ENCODE measurements around the gene MEGF8.

The MEGF8 gene

DNA sequence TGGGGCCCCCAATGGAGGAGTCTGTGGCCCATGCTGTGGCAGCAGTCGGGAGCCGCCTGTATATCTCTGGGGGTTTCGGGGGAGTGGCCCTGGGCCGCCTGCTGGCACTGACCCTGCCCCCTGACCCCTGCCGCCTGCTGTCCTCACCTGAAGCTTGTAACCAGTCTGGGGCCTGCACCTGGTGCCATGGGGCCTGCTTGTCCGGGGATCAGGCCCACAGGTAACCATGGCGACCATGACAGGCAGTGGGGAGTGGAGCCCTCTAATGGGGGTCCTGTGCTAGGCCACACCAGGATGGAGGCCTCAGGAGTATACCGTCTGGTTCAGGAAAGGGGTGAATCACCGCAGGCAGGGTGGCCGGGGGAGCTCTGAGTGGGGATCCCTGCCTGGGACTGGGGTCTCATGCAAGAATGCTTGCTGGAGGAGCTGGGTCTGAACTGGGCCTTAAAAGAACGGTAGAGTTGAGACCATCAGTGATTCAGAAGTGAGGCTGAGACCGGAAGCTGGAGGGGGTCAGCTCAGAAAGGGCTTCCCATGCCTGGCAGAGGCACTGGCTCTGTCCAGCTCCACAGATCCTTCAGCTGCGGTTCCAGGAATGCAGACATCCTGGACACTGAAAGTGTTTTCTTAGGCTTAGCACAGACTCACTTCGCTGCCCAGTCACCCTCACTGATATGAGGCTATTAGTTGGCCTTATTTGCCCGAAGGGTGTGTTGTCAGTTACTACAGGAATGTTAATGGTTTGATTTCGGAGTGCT is 35.5 kb downstream of the MEGF8 start:
- DNase-seq = no peak

DNA sequence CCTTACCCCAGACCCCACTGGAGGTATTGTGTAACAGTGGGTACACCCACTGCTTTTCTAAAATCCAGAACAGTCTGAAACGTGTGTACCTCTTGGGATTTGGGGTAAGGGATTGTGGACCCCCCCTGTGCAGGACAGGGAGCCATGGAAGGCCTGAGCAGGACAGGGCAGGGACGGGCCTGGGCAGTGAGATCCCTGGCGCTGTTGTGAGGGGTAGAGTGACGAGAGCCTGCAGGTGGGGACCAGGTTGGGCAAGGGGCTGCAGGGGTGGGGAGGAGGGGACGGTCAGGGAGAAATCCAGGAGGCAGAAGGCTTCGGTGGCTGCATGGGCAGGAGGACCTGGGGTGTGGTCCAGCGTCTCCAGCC is 36.1 kb downstream of the MEGF8 start:
- no peak for DNase-seq

DNA sequence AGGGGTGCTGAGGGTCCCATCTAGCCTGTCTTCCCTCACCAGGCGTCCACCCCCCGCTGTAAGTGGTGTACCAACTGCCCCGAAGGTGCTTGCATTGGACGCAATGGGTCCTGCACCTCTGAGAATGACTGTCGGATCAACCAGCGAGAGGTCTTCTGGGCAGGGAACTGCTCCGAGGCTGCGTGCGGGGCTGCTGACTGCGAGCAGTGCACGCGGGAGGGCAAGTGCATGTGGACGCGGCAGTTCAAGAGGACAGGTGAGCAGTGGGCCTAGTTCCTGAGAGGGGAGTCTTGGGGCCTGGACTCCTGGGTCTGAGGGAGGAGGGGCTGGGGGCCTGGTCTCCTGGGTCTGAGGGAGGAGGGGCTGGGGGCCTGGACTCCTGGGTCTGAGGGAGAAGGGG is 36.9 kb downstream of the MEGF8 start:
- peak; percentile 10 for DNase-seq

DNA sequence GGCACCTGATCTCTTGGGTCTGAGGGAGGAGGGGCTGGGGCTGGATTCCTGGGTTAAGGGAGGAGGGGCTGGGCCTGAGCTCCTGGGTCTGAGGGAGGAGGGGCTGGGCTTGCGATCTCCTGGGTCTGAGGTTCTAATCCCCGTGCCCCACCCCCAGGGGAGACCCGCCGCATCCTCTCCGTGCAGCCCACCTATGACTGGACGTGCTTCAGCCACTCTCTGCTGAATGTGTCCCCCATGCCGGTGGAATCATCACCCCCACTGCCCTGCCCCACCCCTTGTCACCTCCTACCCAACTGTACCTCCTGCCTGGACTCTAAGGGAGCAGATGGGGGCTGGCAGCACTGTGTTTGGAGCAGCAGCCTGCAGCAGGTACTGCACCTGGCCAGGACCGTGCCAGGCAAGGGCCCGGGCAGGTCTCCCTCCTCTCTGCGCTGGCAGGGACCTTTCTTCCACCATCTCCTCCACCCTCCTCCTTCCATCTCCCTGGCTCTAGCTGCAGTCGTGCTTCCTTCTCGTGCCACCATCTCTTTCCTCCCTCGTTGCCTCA is 37.5 kb downstream of the MEGF8 start:
- peak; percentile 28 for DNase-seq

DNA sequence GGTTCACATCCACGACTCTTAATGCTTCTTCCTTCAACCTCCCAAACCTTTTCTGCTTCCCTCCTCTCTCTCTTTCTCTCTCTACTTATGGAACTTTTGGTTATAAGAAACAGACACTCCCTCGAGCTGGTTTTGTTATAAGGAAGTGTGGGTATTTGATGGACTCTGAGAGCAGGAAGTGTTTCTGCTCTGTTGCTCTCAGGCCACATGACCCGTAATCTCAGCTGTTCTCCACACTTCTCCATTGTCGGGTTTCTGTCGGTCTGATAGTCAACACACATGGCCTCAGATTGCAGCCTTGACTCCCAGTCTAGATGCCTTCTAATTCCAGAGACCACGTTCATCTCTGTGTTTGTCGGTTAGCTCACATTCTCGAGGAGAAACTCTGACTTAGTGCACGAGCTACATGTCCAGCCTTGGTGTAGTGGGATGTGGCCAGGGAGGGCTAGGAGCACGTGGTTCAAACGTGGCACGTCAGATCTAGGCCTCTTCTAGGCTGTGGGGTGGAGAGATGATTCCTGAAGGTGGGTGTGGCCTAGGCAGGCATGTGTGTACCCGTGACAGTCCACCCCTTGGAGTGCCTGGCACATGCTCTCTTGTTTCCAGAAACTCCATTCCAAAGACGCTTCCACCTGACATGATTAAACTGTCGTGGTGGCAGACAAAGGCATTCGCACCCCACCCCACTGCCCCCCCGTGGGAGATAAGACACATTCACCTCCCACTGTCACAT is 38.3 kb downstream of the MEGF8 start:
- no peak for DNase-seq

DNA sequence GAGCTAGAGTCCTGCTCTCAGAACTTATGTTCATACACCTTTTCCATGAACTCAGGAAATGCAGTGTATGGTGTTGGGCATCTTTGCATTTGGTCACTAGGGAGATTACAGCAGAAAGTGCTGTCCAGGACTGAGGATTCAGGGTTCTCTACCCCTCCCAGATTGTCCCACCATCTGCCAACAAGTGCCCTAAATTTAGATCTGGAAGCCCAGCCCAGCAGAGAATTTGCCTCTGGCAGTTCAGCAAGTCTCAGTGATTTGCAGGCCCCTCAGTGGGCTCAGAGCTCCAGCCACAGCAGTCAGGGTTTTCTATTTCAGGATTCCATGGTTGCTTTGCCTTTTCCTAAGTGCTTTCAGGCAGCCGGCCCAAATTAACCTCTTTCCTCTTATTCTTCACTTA is 41.2 kb downstream of the MEGF8 start:
- peak; percentile 56 for DNase-seq

DNA sequence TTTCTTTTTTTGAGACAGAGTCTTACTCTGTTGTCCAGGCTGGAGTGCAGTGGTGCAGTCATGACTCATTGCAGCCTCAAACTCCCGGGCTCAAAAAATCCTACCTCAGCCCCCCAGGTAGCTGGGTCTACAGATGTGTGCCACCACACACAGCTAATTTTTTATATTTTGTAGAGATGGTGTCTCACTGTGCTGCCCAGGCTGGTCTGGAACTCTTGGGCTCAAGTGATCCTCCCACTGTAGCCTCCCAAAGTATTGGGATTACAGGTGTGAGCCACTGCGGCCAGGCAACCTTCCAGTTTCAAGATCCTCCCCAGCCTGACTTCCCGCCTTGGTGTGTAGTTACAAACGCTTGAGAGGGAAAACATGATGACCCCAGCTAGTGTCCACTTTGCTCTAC is 42.5 kb downstream of the MEGF8 start:
- DNase-seq = no peak

DNA sequence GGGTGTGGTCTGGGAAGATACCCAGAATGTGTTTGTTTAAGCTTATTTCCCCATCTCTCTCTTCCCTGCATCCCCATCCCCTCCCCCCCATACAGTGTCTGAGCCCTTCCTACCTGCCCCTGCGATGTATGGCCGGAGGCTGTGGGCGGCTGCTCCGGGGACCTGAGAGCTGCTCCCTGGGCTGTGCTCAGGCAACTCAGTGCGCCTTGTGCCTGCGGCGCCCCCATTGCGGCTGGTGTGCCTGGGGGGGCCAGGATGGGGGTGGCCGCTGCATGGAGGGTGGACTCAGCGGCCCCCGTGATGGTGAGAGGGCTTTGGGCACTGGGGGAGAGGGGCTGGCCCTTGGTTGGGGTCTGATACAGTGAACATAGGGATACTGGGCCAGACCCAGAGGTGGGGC is 42.9 kb downstream of the MEGF8 start:
- DNase-seq = no peak

DNA sequence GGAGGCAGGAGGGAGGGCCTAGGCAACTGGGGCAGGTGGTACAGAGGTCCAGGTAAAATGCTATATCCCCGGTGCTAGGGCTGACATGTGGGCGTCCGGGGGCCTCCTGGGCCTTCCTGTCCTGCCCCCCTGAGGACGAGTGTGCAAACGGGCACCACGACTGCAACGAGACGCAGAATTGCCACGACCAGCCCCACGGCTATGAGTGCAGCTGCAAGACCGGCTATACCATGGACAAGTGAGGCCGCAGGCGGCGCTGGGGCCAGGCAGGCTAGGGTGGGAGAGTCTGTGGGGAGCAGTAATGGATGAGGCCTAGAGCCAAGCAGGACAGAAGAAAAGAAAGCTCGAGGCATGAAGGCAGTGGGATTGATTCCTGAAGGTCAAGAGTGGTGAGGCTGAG is 43.3 kb downstream of the MEGF8 start:
- no peak for DNase-seq

DNA sequence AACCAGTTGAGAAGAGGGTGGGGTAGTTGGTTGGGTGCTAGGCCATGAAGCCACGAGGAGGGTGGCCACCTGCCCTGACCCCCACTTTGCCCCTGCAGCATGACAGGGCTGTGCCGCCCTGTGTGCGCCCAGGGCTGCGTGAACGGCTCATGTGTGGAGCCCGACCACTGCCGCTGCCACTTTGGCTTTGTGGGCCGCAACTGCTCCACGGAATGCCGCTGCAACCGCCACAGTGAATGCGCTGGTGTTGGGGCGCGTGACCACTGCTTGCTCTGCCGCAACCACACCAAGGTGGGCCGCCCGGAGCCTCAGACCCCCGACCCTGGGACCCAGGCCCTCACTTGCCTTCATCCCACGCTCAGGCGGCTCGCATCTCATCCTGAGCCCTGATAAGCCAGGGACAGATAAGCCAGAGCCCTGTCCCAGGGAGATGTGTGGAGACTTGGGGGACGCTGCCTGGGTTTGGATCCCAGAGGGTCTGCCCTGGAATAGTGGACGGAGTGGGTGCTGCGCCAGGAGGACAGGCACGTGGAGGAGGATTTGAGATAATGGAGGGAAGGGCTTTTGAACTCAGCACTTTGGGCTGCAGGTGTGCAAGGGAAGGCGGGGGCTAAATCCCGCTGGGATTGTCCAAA is 44.1 kb downstream of the MEGF8 start:
- no peak for DNase-seq

DNA sequence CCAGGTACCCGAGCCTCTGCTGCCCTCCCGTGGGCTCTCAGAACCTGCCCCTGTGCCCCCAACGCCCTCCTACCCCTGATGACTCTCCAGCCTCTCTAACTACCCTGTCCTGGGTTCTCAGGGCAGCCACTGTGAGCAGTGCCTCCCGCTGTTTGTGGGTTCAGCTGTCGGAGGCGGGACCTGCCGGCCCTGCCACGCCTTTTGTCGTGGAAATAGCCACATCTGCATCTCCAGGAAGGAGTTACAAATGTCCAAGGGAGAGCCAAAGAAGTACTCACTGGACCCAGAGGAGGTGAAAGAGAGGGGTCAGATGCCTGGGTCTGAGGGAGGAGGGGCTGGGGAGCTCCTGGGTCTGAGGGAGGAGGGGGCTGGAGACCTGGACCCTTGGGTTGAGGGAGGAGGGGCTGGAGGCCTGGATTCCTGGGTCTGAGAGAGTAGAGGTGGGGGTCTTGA is 44.7 kb downstream of the MEGF8 start:
- no peak for DNase-seq

DNA sequence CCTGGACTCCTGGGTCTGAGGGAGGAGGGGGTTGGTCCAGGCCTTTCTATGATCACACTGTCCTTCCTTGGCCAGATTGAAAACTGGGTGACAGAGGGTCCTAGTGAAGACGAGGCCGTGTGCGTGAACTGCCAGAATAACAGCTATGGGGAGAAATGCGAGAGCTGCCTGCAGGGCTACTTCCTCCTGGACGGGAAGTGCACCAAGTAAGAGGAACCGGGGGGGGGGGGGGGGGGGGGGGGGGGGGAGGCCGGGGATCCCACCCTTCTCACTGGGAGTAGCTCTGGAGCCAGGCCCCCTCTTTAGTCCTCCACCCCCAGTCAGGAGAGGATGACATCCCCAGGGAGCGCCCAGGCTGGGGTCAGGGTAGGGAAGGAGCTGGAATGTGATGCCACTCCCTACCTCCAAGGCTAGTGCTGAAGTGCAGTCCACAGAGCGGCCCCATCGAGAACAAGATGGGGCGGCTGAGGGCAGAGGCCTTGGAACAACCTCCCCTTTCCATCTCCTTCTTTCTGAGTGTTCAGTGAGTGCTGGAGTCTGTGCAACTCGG is 45.3 kb downstream of the MEGF8 start:
- DNase-seq = no peak

DNA sequence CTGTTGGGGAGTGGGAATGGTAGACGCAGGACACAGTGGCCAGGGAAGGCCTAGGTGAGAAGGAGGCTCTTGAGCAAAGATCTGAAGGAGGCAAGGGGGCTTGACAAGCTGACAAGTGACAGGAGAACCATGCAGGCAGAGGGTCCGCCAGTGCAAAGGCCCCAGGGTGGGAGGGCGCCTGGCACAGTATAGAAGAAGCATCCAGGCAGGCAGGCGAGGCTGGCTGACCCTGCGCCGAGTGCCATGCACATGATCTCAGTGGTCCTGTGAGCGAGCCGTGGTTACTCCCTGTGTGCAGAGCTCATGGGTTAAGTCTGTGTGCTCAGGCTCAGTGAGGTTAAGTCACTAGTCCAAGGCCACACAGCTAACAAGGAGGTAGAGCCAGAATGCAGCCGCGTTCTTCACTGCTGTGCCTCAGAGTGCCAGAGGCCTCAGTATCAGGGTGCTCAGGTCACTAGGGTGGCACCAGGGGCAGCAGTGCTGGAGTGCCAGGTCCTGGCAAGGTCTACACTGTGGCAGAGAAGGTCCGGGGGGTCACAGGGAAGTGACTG is 49.5 kb downstream of the MEGF8 start:
- DNase-seq = no peak

DNA sequence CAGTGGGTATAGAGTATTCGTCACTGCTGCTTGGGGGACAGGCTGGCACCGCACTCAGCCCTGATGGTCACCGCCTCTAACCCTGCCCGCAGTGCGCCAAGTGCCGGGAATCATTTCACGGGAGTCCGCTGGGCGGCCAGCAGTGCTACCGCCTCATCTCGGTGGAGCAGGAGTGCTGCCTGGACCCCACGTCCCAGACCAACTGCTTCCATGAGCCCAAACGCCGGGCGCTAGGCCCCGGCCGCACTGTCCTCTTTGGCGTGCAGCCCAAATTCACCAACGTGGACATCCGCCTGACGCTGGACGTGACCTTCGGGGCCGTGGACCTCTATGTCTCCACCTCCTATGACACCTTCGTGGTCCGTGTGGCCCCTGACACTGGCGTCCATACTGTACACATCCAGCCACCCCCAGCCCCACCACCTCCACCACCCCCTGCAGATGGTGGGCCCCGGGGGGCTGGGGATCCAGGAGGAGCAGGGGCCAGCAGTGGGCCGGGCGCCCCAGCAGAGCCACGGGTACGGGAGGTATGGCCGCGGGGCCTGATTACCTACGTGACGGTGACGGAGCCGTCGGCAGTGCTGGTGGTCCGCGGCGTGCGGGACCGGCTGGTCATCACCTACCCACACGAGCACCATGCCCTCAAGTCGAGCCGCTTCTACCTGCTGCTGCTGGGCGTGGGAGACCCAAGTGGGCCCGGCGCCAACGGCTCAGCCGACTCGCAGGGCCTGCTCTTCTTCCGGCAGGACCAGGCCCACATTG is 50.2 kb downstream of the MEGF8 start:
- DNase-seq = no peak

DNA sequence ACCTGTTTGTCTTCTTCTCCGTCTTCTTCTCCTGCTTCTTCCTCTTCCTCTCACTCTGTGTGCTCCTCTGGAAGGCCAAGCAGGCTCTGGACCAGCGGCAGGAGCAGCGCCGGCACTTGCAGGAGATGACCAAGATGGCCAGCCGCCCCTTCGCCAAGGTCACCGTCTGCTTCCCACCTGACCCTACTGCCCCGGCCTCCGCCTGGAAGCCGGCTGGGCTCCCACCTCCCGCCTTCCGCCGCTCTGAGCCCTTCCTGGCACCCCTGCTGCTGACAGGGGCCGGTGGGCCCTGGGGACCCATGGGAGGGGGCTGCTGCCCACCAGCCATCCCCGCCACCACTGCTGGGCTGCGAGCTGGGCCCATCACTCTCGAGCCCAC is 50.7 kb downstream of the MEGF8 start:
- DNase-seq = no peak

DNA sequence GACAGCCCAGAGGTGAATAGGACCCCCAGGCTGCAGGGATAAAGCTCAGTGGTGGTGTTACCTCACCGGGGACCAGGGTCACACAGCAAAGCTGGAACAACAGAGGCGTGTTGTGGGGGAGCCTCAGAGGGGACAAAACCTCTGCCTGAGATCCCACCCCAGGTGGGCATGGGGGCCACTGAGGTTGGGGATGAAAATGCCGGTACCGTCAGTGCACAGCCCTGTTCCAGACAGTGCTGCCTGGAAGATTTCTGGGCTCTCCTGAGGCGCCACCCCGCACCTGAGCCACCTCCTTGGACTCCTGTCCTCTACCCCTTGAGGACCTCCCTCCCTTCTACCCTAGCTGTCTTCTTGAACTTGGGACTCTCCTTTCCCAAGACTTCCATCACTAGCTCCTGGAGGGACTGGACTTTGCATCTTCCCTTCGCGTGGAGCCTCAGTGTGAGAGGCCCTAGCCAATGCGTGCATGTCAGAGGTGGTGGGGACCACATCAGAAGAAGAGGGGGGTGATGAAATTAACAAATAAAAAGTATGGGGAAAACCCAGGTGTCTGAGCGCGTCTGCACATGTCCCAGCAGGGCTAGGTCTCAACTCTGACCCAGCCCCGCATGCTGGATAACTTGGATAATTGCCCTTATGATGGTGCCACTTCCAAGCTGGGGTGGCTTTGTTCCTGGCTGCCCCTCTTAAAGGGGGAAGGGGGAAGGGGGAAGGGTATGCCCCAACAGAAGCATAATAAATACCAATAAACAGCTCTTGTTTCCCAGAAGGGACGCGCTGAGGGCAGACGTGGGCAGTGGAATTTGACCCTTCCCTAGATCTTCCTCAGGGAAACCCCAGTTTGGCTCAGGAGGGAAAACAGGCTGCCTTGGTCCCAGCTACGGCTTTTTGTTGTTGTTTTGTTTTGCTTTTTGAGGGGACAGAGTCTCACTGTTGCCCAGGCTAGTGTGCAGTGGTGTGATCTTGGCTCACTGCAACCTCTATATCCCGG is 53.1 kb downstream of the MEGF8 start:
- DNase-seq = no peak

DNA sequence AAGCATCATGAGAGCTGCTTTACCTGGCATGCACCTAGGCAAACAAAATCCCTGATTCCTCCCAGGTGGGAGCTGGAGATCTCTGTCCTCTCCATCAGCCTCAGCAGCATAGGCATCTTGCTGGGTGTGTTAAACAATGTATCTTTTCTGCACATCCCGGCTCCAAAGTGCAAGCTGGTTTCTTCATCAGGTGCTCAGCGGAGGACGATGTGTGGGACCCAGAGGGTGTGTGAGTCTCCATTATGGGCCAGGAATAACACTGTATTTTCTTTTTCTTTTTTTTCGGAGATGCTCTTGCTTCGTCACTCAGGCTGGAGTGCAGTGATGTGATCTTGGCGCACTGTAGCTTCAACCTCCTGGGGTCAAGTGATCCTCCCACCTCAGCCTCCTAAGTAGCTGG is 54.7 kb downstream of the MEGF8 start:
- no peak for DNase-seq

DNA sequence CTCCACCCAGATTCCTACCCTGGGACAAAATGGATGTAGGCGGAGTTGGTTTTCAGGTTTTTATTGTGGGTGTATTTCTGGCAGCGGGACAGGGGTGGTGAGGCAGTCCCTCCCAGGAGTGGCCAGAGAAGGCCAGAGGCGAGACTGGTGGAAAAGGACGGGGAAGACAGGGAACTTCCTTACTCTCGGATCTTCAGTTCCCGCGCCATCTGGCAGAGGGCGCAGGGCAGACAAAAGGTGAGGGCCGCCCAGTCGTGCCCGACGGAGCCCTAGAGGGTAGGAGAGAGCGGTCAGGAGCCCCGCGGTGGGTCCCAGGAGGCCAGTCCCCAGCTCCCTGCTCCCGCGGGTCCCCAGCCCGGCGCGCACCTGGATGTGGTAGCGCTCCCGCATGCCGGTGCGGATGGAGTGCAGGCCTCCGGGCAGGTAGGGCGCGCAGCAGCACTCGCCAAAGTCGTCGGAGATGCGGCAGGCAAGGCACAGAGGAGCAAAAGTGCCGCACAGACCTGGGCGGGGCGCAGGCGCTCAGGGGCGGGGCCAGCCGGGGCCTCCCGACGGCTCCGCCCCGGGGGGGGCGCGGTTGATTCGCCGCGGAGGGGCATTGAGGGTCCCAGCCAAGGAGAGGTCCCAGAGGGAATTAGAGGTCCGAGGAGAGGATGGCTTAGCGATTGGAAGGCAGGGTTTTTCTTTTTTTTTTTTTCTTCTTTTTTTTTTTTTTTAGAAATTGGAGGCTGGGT is 61.7 kb downstream of the MEGF8 start:
- peak; percentile 65 for DNase-seq

DNA sequence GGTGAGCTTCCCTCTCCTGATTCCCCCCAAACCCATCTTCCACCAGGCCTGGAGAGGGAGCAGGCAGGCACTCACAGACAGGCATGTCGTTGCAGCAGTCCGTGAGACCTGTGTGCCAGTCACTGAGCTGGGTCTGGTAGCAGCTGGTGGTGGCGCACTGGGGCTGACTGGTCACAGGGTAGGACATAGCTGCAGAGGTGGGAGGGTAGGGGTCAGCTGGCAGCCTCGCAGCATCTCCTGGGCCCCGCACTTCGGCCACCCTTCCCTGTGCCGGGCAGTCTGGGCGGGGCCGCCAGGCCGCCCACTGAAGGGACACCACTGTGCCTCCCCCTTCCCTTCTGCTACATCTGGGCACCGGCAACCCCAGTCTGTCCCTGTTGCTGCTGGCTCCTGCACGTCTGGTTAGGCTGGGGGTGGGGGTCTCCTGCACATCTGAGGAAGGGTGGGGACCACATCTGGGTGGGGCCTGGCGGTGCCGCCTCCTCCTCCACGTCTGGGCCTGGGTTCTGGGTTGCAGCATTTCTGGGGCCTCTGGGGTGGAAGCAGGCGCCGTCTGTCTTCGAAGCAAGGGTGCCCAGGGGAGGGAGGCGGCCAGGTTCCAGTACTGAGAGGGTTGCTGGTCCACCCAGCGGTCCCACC is 63.5 kb downstream of the MEGF8 start:
- no peak for DNase-seq

DNA sequence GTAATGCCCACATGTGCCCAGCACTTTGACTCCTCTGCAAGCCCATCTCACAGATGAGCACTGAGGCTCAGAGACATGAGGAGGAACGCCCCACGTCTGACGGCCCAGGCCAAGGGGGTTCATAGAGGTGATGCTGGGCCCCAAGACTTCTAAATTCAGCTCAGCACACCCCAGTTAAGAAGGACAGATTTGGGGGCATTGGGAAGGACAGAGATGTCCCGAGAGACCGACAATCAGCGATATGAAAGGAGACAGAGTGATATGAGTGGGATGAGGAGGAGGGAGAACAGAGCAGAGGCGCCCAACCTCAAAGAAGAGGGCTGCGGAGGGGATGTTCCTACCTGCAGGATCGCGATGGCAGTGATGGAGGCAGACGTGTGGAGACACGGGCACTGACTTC is 64.5 kb downstream of the MEGF8 start, which contains the start of gene CNFN:
TSS of gene CNFN (minus strand) at position 399 of the 400 bp plus-strand sequence. CDS start 1,260 bp downstream, outside the sequence.
- DNase-seq = no peak

All from left hindlimb (tissue), 1 donor.